IPS DF 6.9 (cell line): ENCODE measurements around the gene GDPD3.
A peak's percentile ranks its signal among the peaks of the same experiment; 100 is the strongest.
"Not testable (repeated sequence)": the region's sequence is repeated elsewhere in the genome, so short reads cannot be mapped to it uniquely, and the experiment has no call there.

ENCODE experiments used
- DNase-seq: peaks from one replicate; pipeline ENCODE4 v3.0.0-alpha.2; 2013; ENCODE audit warnings: low read depth, low spot score
- H3K27ac ChIP-seq: one replicate; pipeline ENCODE4 v1.5.1; 2013; ENCODE audit warnings: low read length, control low read depth
- H3K27me3 ChIP-seq: 2 replicates; pipeline ENCODE4 v1.6.1; 2013; ENCODE audit warnings: mild to moderate bottlenecking, low read length; ENCODE audit not compliant: control insufficient read depth, insufficient read depth
- H3K36me3 ChIP-seq: 2 replicates; pipeline ENCODE4 v1.6.1; 2013; ENCODE audit warnings: low read length; ENCODE audit not compliant: control insufficient read depth, insufficient read depth
- H3K4me1 ChIP-seq: 2 replicates; pipeline ENCODE4 v1.6.1; 2013; ENCODE audit warnings: low read length; ENCODE audit not compliant: control insufficient read depth, insufficient read depth
- H3K4me3 ChIP-seq: 2 replicates; pipeline ENCODE4 v1.5.1; 2013; ENCODE audit warnings: mild to moderate bottlenecking, low read length
- H3K9me3 ChIP-seq: 2 replicates; pipeline ENCODE4 v1.6.1; 2013; ENCODE audit warnings: low read length, inconsistent platforms; ENCODE audit not compliant: control insufficient read depth, insufficient read depth
- WGBS: extraction: QIAGEN DNeasy Blood & Tissue Kit; methylation state at CpG from one replicate; pipeline ENCODE4 v1.1.7; 2013; ENCODE audit warnings: mixed read lengths, missing lambda C conversion rate; ENCODE audit not compliant: insufficient read length, insufficient coverage; 5-methylcytosine and 5-hydroxymethylcytosine counted together

The GDPD3 gene

GRCh38 chr16:30124985-30125379 is 11.6 kb upstream of the GDPD3 start:
- WGBS = no CpG with 5 or more reads among the region's 4 CpGs
- DNase-seq = no peak
- H3K9me3 ChIP-seq = no peaks in the 10 kb centered on the region
- no peak overlapping the region for H3K4me3 ChIP-seq
- no peaks in the 10 kb centered on the region for H3K4me1 ChIP-seq
- H3K36me3 ChIP-seq = no peaks in the 10 kb centered on the region
- no peaks in the 10 kb centered on the region for H3K27me3 ChIP-seq
- no peak overlapping the region for H3K27ac ChIP-seq

GRCh38 chr16:30122604-30123160 is 9.3 kb upstream of the GDPD3 start:
- Histone ChIP-seq H3K4me1 (no peaks in the 10 kb centered on the region), H3K27ac (no peak overlapping the region), H3K27me3 (no peaks in the 10 kb centered on the region), H3K4me3 (peak overlapping the region; percentile 70; the same call in 1 of the 2 replicates), H3K9me3 (no peaks in the 10 kb centered on the region), H3K36me3 (peaks cover 2% of the 10 kb centered on the region; the same call in 1 of the 2 replicates)
- WGBS = no CpG with 5 or more reads among the region's 42 CpGs
- DNase-seq = no peak

- no CpG with 5 or more reads among the region's 31 CpGs for WGBS
- Histone ChIP-seq H3K36me3 (peaks cover 4% of the 10 kb centered on the region; the same call in 1 of the 2 replicates), H3K27me3 (no peaks in the 10 kb centered on the region), H3K27ac (no peak overlapping the region), H3K4me1 (no peaks in the 10 kb centered on the region), H3K9me3 (no peaks in the 10 kb centered on the region), H3K4me3 (peak overlapping the region; percentile 70; the same call in 1 of the 2 replicates)
- DNase-seq = no peak
Measured at GRCh38 chr16:30121741-30122571, 8.6 kb upstream of the GDPD3 start.

- Histone ChIP-seq H3K27ac (no peak overlapping the region), H3K27me3 (no peaks in the 10 kb centered on the region), H3K36me3 (peaks cover 4% of the 10 kb centered on the region; the same call in 1 of the 2 replicates), H3K9me3 (no peaks in the 10 kb centered on the region), H3K4me3 (no peak overlapping the region), H3K4me1 (no peaks in the 10 kb centered on the region)
- DNase-seq = no peak
- no CpG with 5 or more reads among the region's 3 CpGs for WGBS
Measured at GRCh38 chr16:30120340-30121105, 7.2 kb upstream of the GDPD3 start.

GRCh38 chr16:30119428-30119827 is 6.1 kb upstream of the GDPD3 start:
- no peak for DNase-seq
- Histone ChIP-seq H3K36me3 (peaks cover 4% of the 10 kb centered on the region; the same call in 1 of the 2 replicates), H3K9me3 (no peaks in the 10 kb centered on the region), H3K27me3 (no peaks in the 10 kb centered on the region), H3K4me3 (no peak overlapping the region), H3K27ac (no peak overlapping the region), H3K4me1 (no peaks in the 10 kb centered on the region)
- no CpG with 5 or more reads among the region's 2 CpGs for WGBS

GRCh38 chr16:30117768-30118167 is 4.4 kb upstream of the GDPD3 start:
- Histone ChIP-seq H3K9me3 (no peaks in the 10 kb centered on the region), H3K4me1 (no peaks in the 10 kb centered on the region; the same call in 1 of the 2 replicates), H3K36me3 (peaks cover 4% of the 10 kb centered on the region; the same call in 1 of the 2 replicates), H3K27me3 (no peaks in the 10 kb centered on the region), H3K4me3 (no peak overlapping the region), H3K27ac (no peak overlapping the region)
- DNase-seq = no peak
- no CpG with 5 or more reads among the region's 10 CpGs for WGBS

GRCh38 chr16:30116291-30117207 is 3.2 kb upstream of the GDPD3 start:
- H3K9me3 ChIP-seq = no peaks in the 10 kb centered on the region
- no peaks in the 10 kb centered on the region; the same call in 1 of the 2 replicates for H3K4me1 ChIP-seq
- no peaks in the 10 kb centered on the region for H3K27me3 ChIP-seq
- DNase-seq = no peak
- H3K4me3 ChIP-seq = no peak overlapping the region
- H3K36me3 ChIP-seq = peaks cover 4% of the 10 kb centered on the region; the same call in 1 of the 2 replicates
- no CpG with 5 or more reads among the region's 16 CpGs for WGBS
- H3K27ac ChIP-seq = no peak overlapping the region

GRCh38 chr16:30115238-30115637 is 1.9 kb upstream of the GDPD3 start:
- H3K4me3 ChIP-seq = no peak overlapping the region
- H3K27me3 ChIP-seq = no peaks in the 10 kb centered on the region
- H3K4me1 ChIP-seq = no peaks in the 10 kb centered on the region; the same call in 1 of the 2 replicates
- H3K36me3 ChIP-seq = peaks cover 4% of the 10 kb centered on the region; the same call in 1 of the 2 replicates
- DNase-seq = no peak
- no peaks in the 10 kb centered on the region for H3K9me3 ChIP-seq
- no CpG with 5 or more reads among the region's 7 CpGs for WGBS
- H3K27ac ChIP-seq = no peak overlapping the region

- not testable (repeated sequence) for H3K27ac ChIP-seq, H3K36me3 ChIP-seq, H3K4me3 ChIP-seq, H3K27me3 ChIP-seq, H3K9me3 ChIP-seq, DNase-seq, H3K4me1 ChIP-seq
- WGBS = no CpG with 5 or more reads among the region's 7 CpGs
Measured at GRCh38 chr16:30114833-30115232, 1.5 kb upstream of the GDPD3 start.
